ENCODE results near the gene NDUFS5. TPM values are rescaled to one million over a fixed set of nuclear protein-coding genes. Genes with fewer than 3 reads are reported as not detected.

The NDUFS5 gene
- total RNA-seq, 4 donors from 2014 or later = 99.9 to 418 (median 312) TPM

GRCh38 chr1:39001516-39002421, 24.4 kb upstream of the NDUFS5 start:
- Histone ChIP-seq H3K36me3 (peaks cover 0 to 75% (median 34%) of the 10 kb centered on the region in 4 donors), H3K4me3 (no peak overlapping the region), H3K9me3 (no peaks in the 10 kb centered on the region), H3K27ac (no peak overlapping the region), H3K4me1 (peaks cover 0 to 18% (median 11%) of the 10 kb centered on the region in 4 donors), H3K27me3 (no peaks in the 10 kb centered on the region)
- in situ Hi-C loops (cut with MboI; ENCODE audit: low pct_ligation_motif_present in 1 of 4, low pct_unique_long_range_greater_than_20kb in 1 of 4, low sequenced_read_pairs in 3 of 4) = no loop called here
- 67 to 91% methylated on average over 2 to 5 of the region's 5 CpGs for WGBS, 2 donors (ENCODE audit: low coverage in 1 of 2)
- TF ChIP-seq POLR2AphosphoS5 (IDR thresholded peaks at IDR 0.05) = no peak
- no peak for TF ChIP-seq EP300 (IDR thresholded peaks at IDR 0.05; ENCODE audit: low read depth)
- TF ChIP-seq CTCF (IDR thresholded peaks at IDR 0.05) = no peak
- no peak for TF ChIP-seq POLR2A (IDR thresholded peaks at IDR 0.05)
- intact Hi-C loops (cut with DNase I; ENCODE audit: low total_unique reads) = no loop called here
- DNase-seq = no peak

- WGBS, 2 donors (ENCODE audit: low coverage in 1 of 2) = 80 to 84% methylated on average over 3 of the region's 3 CpGs
- in situ Hi-C loops (cut with MboI; ENCODE audit: low pct_ligation_motif_present in 1 of 4, low pct_unique_long_range_greater_than_20kb in 1 of 4, low sequenced_read_pairs in 3 of 4) (no loop called here), intact Hi-C loops (cut with DNase I; ENCODE audit: low total_unique reads) (no loop called here)
- Histone ChIP-seq H3K9me3 (no peaks in the 10 kb centered on the region), H3K27me3 (no peaks in the 10 kb centered on the region), H3K36me3 (peaks cover 0 to 82% (median 37%) of the 10 kb centered on the region in 4 donors), H3K4me1 (peaks cover 0 to 3% (median 0%) of the 10 kb centered on the region in 4 donors), H3K27ac (no peak overlapping the region), H3K4me3 (no peak overlapping the region)
- TF ChIP-seq CTCF (IDR thresholded peaks at IDR 0.05) = no peak
- no peak for TF ChIP-seq POLR2AphosphoS5 (IDR thresholded peaks at IDR 0.05)
- no peak for DNase-seq
Observed at GRCh38 chr1:39003281-39003680, 22.9 kb upstream of the NDUFS5 start.

GRCh38 chr1:39003794-39004193, 22.4 kb upstream of the NDUFS5 start:
- in situ Hi-C loops (cut with MboI; ENCODE audit: low pct_ligation_motif_present in 1 of 4, low pct_unique_long_range_greater_than_20kb in 1 of 4, low sequenced_read_pairs in 3 of 4) = no loop called here

More at GRCh38 chr1:39003794-39004193, 22.4 kb upstream of the NDUFS5 start:
- H3K27me3 ChIP-seq = no peaks in the 10 kb centered on the region
- no peak for TF ChIP-seq CTCF (IDR thresholded peaks at IDR 0.05)
- no peak for TF ChIP-seq POLR2AphosphoS5 (IDR thresholded peaks at IDR 0.05)
- TF ChIP-seq EP300 (IDR thresholded peaks at IDR 0.05; ENCODE audit: low read depth) = no peak
- TF ChIP-seq POLR2A (IDR thresholded peaks at IDR 0.05) = no peak
- H3K4me1 ChIP-seq = no peaks in the 10 kb centered on the region
- no peak overlapping the region for H3K4me3 ChIP-seq
- WGBS, 2 donors (ENCODE audit: low coverage in 1 of 2) = 53 to 54% methylated on average over 2 of the region's 2 CpGs
- H3K27ac ChIP-seq = no peak overlapping the region
- H3K9me3 ChIP-seq = no peaks in the 10 kb centered on the region
- no peak for DNase-seq
- H3K36me3 ChIP-seq = peaks cover 0 to 81% (median 36%) of the 10 kb centered on the region in 4 donors
- intact Hi-C loops (cut with DNase I; ENCODE audit: low total_unique reads) = no loop called here
